ENCODE results near the gene FIZ1.

The FIZ1 gene

DNA sequence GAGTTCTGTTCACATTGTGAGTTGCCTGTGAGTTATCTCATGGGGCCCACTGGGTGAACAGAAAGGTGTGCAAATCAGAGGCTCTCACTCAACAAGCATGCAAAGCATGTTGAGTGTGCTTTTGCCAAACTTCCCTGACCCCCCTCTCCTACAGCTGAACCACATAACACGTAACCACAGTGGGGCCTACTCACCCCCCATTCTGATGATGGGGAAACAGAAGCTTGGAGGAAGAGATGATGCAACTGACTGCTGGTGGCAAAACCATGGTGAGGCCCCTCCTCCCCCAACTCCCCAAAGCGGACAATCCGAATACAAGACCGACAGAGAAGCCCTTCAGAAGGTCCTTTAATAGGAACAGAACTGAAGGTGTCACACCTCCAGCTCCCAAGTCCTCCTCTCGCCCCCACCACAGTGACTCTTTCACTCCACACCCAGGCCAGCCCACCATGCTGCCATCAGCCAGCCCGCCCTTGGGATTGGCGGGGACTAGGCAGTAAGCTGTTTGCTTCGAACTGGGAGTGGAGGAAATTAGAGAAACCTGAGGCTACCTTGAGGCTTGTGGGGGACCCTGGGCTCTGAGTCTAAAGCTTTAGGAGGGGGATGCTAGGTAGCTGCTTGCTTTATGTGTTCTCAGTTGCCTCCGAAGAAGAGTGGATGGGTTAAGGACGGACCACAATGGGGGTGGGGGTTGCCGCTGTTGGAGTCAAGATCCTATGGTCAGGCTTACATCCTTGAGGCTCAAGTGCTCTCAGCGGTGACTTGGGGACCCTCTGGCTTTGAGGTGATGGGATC, 21.3 kb upstream of the FIZ1 start:
- H3K4me3 ChIP-seq (ENCODE audit: control insufficient read depth, low read depth, low read length) = no peak overlapping the region
- TF ChIP-seq, protein P1, sequence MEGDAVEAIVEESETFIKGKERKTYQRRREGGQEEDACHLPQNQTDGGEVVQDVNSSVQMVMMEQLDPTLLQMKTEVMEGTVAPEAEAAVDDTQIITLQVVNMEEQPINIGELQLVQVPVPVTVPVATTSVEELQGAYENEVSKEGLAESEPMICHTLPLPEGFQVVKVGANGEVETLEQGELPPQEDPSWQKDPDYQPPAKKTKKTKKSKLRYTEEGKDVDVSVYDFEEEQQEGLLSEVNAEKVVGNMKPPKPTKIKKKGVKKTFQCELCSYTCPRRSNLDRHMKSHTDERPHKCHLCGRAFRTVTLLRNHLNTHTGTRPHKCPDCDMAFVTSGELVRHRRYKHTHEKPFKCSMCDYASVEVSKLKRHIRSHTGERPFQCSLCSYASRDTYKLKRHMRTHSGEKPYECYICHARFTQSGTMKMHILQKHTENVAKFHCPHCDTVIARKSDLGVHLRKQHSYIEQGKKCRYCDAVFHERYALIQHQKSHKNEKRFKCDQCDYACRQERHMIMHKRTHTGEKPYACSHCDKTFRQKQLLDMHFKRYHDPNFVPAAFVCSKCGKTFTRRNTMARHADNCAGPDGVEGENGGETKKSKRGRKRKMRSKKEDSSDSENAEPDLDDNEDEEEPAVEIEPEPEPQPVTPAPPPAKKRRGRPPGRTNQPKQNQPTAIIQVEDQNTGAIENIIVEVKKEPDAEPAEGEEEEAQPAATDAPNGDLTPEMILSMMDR (IDR thresholded peaks at IDR 0.05; ENCODE audit: control insufficient read depth, insufficient read depth, low read depth, low read length, missing control alignments) = no peak
- DNase-seq (ENCODE audit: low read depth) = no peak

DNA sequence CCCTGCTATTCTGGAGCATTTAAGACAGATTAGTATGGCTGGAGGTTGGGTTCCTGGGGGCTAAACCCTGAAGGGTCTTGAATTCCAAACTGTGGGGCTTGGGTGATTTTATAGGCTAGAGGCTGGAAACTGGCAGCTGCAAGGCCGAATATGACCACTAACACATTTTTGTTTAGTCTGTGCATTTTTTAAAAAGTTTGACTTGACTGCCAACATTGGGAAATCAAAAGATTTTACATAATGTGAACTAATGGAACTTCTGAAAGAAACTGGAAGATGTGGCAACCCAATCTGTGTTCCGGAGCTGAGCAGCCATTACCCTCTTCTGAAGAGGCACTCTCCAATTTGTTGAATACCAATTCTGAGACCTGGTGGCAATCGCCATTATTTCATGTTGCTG, 20.0 kb upstream of the FIZ1 start:
- no peak for DNase-seq (ENCODE audit: low read depth)
- H3K4me3 ChIP-seq (ENCODE audit: control insufficient read depth, low read depth, low read length) = no peak overlapping the region
- TF ChIP-seq, protein P1 (IDR thresholded peaks at IDR 0.05; ENCODE audit: control insufficient read depth, insufficient read depth, low read depth, low read length, missing control alignments) = no peak

DNA sequence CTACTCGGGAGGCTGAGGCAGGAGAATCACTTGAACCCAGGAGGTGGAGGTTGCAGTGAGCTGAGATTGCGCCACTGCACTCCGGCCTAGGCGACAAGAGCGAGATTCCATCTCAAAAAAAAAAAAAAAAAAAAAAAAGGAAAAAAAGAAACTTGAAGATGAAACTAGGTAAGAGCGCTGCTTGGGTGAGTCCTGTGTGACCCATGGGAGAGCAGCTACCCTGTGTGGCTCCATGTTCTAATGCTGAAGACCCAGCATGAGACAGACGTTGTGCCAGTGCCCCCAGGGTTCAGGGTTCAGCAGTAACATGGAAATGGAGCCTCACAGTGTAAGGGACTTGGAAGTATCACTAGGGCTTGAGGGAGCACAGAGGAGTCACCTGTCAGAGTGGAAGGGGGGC, 19.1 kb upstream of the FIZ1 start:
- TF ChIP-seq, protein P1 (IDR thresholded peaks at IDR 0.05; ENCODE audit: control insufficient read depth, insufficient read depth, low read depth, low read length, missing control alignments) = no peak
- DNase-seq (ENCODE audit: low read depth) = no peak

DNA sequence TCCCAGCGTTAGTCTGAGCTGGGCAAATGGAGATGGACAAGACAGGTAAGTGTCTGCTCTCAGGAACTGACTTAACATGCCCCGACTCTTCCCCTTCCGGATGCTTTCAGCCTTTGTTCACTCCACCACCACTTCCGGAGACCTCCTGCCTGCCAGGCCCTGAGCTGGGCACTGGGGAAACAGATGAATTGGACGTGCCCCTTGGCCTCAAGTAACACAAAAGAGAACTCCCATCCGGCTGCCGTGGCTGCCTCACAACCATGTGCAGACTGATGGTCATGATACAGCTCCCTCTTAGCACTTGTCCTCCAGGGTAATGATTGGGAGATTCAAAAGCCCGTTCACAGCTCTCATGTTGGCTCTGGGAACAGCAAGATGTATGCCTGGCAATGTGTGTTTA, 18.1 kb upstream of the FIZ1 start:
- DNase-seq (ENCODE audit: low read depth) = no peak
- no peak overlapping the region for H3K4me3 ChIP-seq (ENCODE audit: control insufficient read depth, low read depth, low read length)
- TF ChIP-seq, protein P1 (IDR thresholded peaks at IDR 0.05; ENCODE audit: control insufficient read depth, insufficient read depth, low read depth, low read length, missing control alignments) = no peak

More for the DNA sequence above, 19.1 kb upstream of the FIZ1 start:
- no peak overlapping the region for H3K4me3 ChIP-seq (ENCODE audit: control insufficient read depth, low read depth, low read length)

DNA sequence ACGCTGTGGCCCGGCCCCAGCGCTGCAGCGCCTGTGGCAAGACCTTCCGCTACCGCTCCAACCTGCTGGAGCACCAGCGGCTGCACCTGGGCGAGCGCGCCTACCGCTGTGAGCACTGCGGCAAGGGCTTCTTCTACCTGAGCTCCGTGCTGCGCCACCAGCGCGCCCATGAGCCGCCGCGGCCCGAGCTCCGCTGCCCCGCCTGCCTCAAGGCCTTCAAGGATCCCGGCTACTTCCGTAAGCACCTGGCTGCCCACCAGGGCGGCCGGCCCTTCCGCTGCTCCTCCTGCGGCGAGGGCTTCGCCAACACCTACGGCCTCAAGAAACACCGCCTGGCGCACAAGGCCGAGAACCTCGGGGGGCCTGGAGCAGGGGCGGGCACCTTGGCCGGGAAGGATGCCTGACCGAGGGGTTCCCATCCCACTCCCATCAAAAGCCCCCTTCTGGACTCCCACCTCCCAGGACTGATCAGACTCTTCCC, 17.1 kb upstream of the FIZ1 start:
- TF ChIP-seq, protein P1 (IDR thresholded peaks at IDR 0.05; ENCODE audit: control insufficient read depth, insufficient read depth, low read depth, low read length, missing control alignments) = no peak
- H3K4me3 ChIP-seq (ENCODE audit: control insufficient read depth, low read depth, low read length) = no peak overlapping the region
- DNase-seq (ENCODE audit: low read depth) = no peak

DNA sequence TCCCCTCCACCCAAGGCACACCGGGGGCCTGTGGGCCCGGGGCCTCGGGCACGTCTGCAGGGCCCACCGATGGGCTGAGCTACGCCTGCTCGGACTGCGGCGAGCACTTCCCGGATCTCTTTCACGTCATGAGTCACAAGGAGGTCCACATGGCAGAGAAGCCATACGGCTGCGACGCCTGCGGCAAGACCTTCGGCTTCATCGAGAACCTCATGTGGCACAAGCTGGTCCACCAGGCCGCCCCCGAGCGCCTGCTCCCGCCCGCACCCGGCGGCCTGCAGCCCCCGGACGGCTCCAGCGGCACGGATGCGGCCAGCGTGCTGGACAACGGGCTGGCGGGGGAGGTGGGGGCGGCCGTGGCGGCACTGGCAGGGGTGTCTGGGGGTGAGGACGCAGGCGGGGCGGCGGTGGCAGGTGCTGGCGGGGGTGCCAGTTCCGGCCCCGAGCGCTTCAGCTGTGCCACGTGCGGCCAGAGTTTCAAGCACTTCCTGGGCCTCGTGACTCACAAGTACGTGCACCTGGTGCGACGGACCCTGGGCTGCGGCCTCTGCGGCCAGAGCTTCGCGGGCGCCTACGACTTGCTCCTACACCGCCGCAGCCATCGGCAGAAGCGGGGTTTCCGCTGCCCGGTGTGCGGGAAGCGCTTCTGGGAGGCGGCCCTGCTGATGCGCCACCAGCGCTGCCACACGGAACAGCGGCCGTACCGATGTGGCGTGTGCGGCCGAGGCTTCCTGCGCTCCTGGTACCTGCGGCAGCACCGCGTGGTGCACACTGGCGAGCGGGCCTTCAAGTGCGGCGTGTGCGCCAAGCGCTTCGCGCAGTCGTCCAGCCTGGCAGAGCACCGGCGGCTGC, 16.5 kb upstream of the FIZ1 start:
- H3K4me3 ChIP-seq (ENCODE audit: control insufficient read depth, low read depth, low read length) = no peak overlapping the region
- no peak for DNase-seq (ENCODE audit: low read depth)
- TF ChIP-seq, protein P1 (IDR thresholded peaks at IDR 0.05; ENCODE audit: control insufficient read depth, insufficient read depth, low read depth, low read length, missing control alignments) = no peak

Data from AG09309 (cell line).